Spleen (tissue), 7 donors: ENCODE results near the gene TRIM65.

Experiments
- POLR2A ChIP-seq, 3 donors: fragments of 450-650 bp; IDR thresholded peaks; one replicate each; pipeline ENCODE4 v1.5.1; 2017; ENCODE audit warnings: antibody characterized with exemption in 3 of 3, mild to moderate bottlenecking in 1 of 3
- TF ChIP-seq, protein P1 (sequence below), 11 experiments: fragments of 200-600 bp in 7 of 11; fragments of 450-650 bp in 4 of 11; sonication (generic) in 4 of 11; IDR thresholded peaks in 8 of 11; conservative IDR thresholded peaks in 3 of 11; 1 replicate in 7 of 11; 2 replicates in 4 of 11; pipeline versions ENCODE4 v1.4.0 to v1.8.0; 2016 to 2021; ENCODE audit warnings: antibody characterized with exemption in 11 of 11, inconsistent platforms in 4 of 11, mild to moderate bottlenecking in 1 of 11
- donor health status: DM: no; HTN: no; CAD: no; lungs with moderate emphysema.
- donor health status: DM: no; HTN: no; CAD: no.
- donor health status: DM: no; HTN: no; CAD: no.

DNA sequence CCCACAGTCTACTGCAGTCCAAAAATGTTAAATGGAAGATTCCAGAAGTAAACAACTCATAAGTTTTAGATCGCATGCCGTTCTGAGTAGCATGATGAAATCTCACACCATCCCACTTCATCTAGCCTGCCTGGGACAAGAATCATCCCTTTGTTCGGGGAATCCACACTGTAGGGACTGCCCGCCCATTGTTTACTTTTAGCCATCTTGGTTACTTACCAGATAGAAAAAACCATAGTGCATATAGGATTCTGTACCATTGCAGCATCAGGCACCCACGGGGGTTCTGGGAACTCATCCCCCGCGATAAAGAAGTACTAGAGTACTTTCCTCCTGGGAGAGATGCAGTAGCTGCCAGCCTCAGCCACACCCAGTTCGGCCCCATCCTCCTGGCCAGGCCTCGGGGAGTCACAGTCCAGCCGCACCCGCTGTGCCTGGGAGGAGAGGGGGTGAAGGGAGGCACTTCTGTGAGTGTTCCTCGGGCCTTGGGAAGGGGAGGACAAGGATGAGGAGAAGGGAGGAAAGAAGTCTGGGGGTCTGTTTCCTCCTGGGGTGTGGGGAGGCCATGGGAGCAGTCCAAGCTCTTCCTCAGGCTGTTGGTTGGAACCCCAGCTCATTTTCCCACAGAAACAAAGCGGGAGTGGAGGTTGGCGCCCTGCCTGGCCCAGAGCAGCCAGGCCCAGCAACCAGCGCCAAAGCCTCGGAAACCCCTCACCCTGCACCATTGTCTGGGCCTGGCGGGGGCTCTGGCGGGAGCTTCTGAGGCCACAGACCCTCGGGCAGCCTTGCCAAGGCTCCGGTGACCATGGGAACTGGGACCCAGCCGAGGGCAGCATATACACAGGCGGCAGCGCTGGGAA is 27.2 kb downstream of the TRIM65 start:
- TF ChIP-seq, protein P1, sequence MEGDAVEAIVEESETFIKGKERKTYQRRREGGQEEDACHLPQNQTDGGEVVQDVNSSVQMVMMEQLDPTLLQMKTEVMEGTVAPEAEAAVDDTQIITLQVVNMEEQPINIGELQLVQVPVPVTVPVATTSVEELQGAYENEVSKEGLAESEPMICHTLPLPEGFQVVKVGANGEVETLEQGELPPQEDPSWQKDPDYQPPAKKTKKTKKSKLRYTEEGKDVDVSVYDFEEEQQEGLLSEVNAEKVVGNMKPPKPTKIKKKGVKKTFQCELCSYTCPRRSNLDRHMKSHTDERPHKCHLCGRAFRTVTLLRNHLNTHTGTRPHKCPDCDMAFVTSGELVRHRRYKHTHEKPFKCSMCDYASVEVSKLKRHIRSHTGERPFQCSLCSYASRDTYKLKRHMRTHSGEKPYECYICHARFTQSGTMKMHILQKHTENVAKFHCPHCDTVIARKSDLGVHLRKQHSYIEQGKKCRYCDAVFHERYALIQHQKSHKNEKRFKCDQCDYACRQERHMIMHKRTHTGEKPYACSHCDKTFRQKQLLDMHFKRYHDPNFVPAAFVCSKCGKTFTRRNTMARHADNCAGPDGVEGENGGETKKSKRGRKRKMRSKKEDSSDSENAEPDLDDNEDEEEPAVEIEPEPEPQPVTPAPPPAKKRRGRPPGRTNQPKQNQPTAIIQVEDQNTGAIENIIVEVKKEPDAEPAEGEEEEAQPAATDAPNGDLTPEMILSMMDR (IDR thresholded peaks at IDR 0.05 in 8 of 11, conservative IDR thresholded peaks at IDR 0.05 in 3 of 11), result no peak
- TF ChIP-seq POLR2A (IDR thresholded peaks at IDR 0.05), result no peak
